GM12878 (cell line): ENCODE measurements around the gene DNAJC25. TPM values are rescaled to one million over a fixed set of nuclear protein-coding genes. Genes with fewer than 3 reads are reported as not detected.

Source experiments
- ATAC-seq: fragments of 200-7000 bp; cut with Tn5 transposase; 3 replicates; pipeline ENCODE4 v1.9.1; 2020; ENCODE audit warnings: mild to moderate bottlenecking, moderate library complexity
- BruUV-seq: library from RNA; stranded (reverse); fragments of 400-500 nt; replicated peaks from 2 replicates; lab custom pipeline; 2021; lab: Mats Ljungman, UMichigan
- CTCF ChIA-PET: fragments of 300-600 bp; sonication (Branson Sonifier 250); formaldehyde crosslinking; extraction: SDS; loops from one replicate; lab custom pipeline; 2021; ENCODE audit warnings: inconsistent platforms; lab: Yijun Ruan, JAX
- POLR2A ChIA-PET: fragments of 350-600 bp; formaldehyde crosslinking; extraction: SDS; loops from one replicate; lab custom pipeline; 2021; ENCODE audit warnings: inconsistent platforms; lab: Charles Lee
- RAD21 ChIA-PET: fragments of 300-600 bp; sonication (Branson Sonifier 250); formaldehyde crosslinking; loops from one replicate; lab custom pipeline; 2023; ENCODE audit warnings: antibody characterized with exemption; ENCODE audit not compliant: unreplicated experiment; lab: Charles Lee
- SMC1A ChIA-PET: fragments of 300-600 bp; sonication (Branson Sonifier 250); formaldehyde crosslinking; loops from one replicate; lab custom pipeline; 2023; ENCODE audit not compliant: unreplicated experiment, uncharacterized antibody; lab: Charles Lee
- DNase-seq: peaks from one replicate; pipeline ENCODE4 v3.0.0-alpha.2; 2011; ENCODE audit warnings: low read depth, low spot score
- FAIRE-seq: peaks from 3 replicates; lab custom pipeline; 2011; peaks lifted over from hg19 to GRCh38; lab: Jason Lieb, UNC
- H2AFZ ChIP-seq: 2 replicates; pipeline ENCODE4 v1.6.0; 2011; ENCODE audit warnings: low read depth, low read length, control low read depth; ENCODE audit not compliant: control insufficient read depth
- H3K27ac ChIP-seq: 2 replicates; pipeline ENCODE4 v1.5.1; 2011; ENCODE audit warnings: control low read depth; ENCODE audit not compliant: control insufficient read depth, insufficient read depth
- H3K27me3 ChIP-seq, 2 experiments: replicated peaks in 1 of 2; 2 replicates each; pipeline versions ENCODE4 v1.6.0 to v1.6.1; 2011; ENCODE audit warnings: low read length in 1 of 2; ENCODE audit not compliant: control insufficient read depth in 2 of 2, insufficient read depth in 2 of 2
- H3K36me3 ChIP-seq, 2 experiments: 2 replicates each; pipeline ENCODE4 v1.5.1; 2011; ENCODE audit warnings: low read length in 1 of 2; ENCODE audit not compliant: control insufficient read depth in 2 of 2, insufficient read depth in 2 of 2
- H3K4me1 ChIP-seq: 2 replicates; pipeline ENCODE4 v1.6.1; 2011; ENCODE audit warnings: mild to moderate bottlenecking, low read length, moderate library complexity, mixed read lengths; ENCODE audit not compliant: control insufficient read depth, insufficient read depth
- H3K4me2 ChIP-seq: 2 replicates; pipeline ENCODE4 v1.6.0; 2011; ENCODE audit warnings: control low read depth; ENCODE audit not compliant: control insufficient read depth, insufficient read depth
- H3K4me3 ChIP-seq: fragments of 200-600 bp; sonication (generic); 2 replicates; pipeline ENCODE4 v1.5.1; 2016
- H3K79me2 ChIP-seq: 2 replicates; pipeline ENCODE4 v1.6.0; 2011; ENCODE audit warnings: low read length; ENCODE audit not compliant: control insufficient read depth, insufficient read depth
- H3K9ac ChIP-seq: 2 replicates; pipeline ENCODE4 v1.8.0; 2011; ENCODE audit warnings: low read length, control low read depth, mixed read lengths; ENCODE audit not compliant: control insufficient read depth, insufficient read depth
- H3K9me3 ChIP-seq: replicated peaks from 3 replicates; pipeline ENCODE4 v1.5.1; 2011; ENCODE audit warnings: mild to moderate bottlenecking, low read length; ENCODE audit not compliant: control insufficient read depth, insufficient read depth
- H4K20me1 ChIP-seq: 2 replicates; pipeline ENCODE4 v1.6.0; 2011; ENCODE audit not compliant: control insufficient read depth, insufficient read depth
- CBFB ChIP-seq: IDR thresholded peaks from 2 replicates; pipeline ENCODE4 v1.6.1; 2016; ENCODE audit warnings: antibody characterized with exemption, low read depth
- CHD1 ChIP-seq: IDR thresholded peaks from 2 replicates; pipeline ENCODE4 v1.6.1; 2012; ENCODE audit warnings: low read depth, low read length, improper control_type of control experiment
- CREB1 ChIP-seq: IDR thresholded peaks from 2 replicates; pipeline ENCODE4 v1.6.1; 2012; ENCODE audit warnings: low read depth, mild to moderate bottlenecking, inconsistent platforms
- ETV6 ChIP-seq, 2 experiments: fragments of 450-650 bp in 1 of 2; IDR thresholded peaks in 1 of 2; conservative IDR thresholded peaks in 1 of 2; 2 replicates each; pipeline ENCODE4 v1.6.1; 2014; ENCODE audit warnings: antibody characterized with exemption in 1 of 2, borderline replicate concordance in 1 of 2, low read depth in 1 of 2, mild to moderate bottlenecking in 1 of 2, moderate library complexity in 1 of 2
- FOXM1 ChIP-seq: IDR thresholded peaks from 2 replicates; pipeline ENCODE4 v1.6.1; 2012; ENCODE audit warnings: low read depth, mild to moderate bottlenecking, inconsistent platforms, low read length, moderate library complexity
- GATAD2B ChIP-seq: fragments of 450-650 bp; conservative IDR thresholded peaks from 2 replicates; pipeline ENCODE4 v1.6.1; 2017; ENCODE audit warnings: low read depth, mild to moderate bottlenecking, moderate library complexity
- HCFC1 ChIP-seq: fragments of 150-350 bp; IDR thresholded peaks from 2 replicates; pipeline ENCODE4 v1.6.1; 2014; ENCODE audit warnings: low read length
- IKZF2 ChIP-seq, 2 experiments: fragments of 450-650 bp; IDR thresholded peaks; 2 replicates each; pipeline ENCODE4 v1.6.1; 2017; ENCODE audit warnings: mild to moderate bottlenecking in 2 of 2, moderate library complexity in 2 of 2
- MEF2B ChIP-seq: fragments of 450-650 bp; IDR thresholded peaks from 2 replicates; pipeline ENCODE4 v1.6.1; 2018; ENCODE audit warnings: mild to moderate bottlenecking, moderate library complexity; ENCODE audit not compliant: partially characterized antibody, poor library complexity, severe bottlenecking
- NBN ChIP-seq: fragments of 450-650 bp; IDR thresholded peaks from 2 replicates; pipeline ENCODE4 v1.6.1; 2016
- NFYA ChIP-seq: IDR thresholded peaks from 2 replicates; pipeline ENCODE4 v1.6.1; 2011; ENCODE audit warnings: low read depth, mild to moderate bottlenecking, low read length, improper control_type of control experiment, borderline replicate concordance
- POLR2A ChIP-seq: IDR thresholded peaks from 2 replicates; pipeline ENCODE4 v1.6.1; 2011; ENCODE audit warnings: low read depth, mild to moderate bottlenecking, low read length
- USF1 ChIP-seq: IDR thresholded peaks from 2 replicates; pipeline ENCODE4 v1.6.1; 2011; ENCODE audit warnings: borderline replicate concordance, low read depth, mild to moderate bottlenecking, moderate library complexity, mixed read lengths, low read length; ENCODE audit not compliant: insufficient read depth; ENCODE audit errors: extremely low read length
- ZNF687 ChIP-seq: fragments of 450-650 bp; IDR thresholded peaks from 2 replicates; pipeline ENCODE4 v1.6.1; 2017; ENCODE audit warnings: mild to moderate bottlenecking, moderate library complexity
- WGBS: methylation state at CpG from one replicate; pipeline ENCODE4 v1.1.6; 2016; ENCODE audit warnings: low lambda C conversion rate; ENCODE audit not compliant: insufficient replicate concordance, insufficient coverage; ENCODE audit errors: missing lambda C conversion rate; 5-methylcytosine and 5-hydroxymethylcytosine counted together
- in situ Hi-C: fragments of 300-500 bp; cut with MboI; formaldehyde crosslinking; loops from 9 replicates; pipeline ENCODE4 v1.14.3; 2018; ENCODE audit warnings: mixed read lengths
- intact Hi-C: fragments of 100-400 bp; cut with micrococcal nuclease; formaldehyde crosslinking; loops from one replicate; pipeline ENCODE4 v1.14.2; 2022; ENCODE audit not compliant: unreplicated experiment
- polyA plus RNA-seq, 11 experiments: library from polyadenylated mRNA; depleted of rRNA in 4 of 11; unstranded in 6 of 11; stranded (reverse) in 5 of 11; fragments of >200 nt; fragmentation: Nextera tagmentation in 4 of 11; fragmentation: Illumina TruSeq in 1 of 11; extraction: Ambion mirVana in 4 of 11; extraction: Trizol in 1 of 11; gene quantifications; 1 replicate in 1 of 11; 2 replicates in 10 of 11; pipeline versions ENCODE4 v1.2.1 to v1.2.3, GENCODE V29; 2011 to 2016; ENCODE audit warnings: inconsistent platforms in 2 of 11, missing spikeins in 2 of 11, low read depth in 1 of 11
- total RNA-seq, 4 experiments: library from RNA; depleted of rRNA in 3 of 4; stranded (reverse); fragments of >200 nt in 3 of 4; fragmentation: Illumina TruSeq in 1 of 4; extraction: Trizol in 1 of 4; gene quantifications; 2 replicates each; pipeline versions ENCODE4 v1.2.1 to v1.2.3, GENCODE V29; 2013 to 2021
- TF ChIP-seq, protein P1 (sequence below): fragments of 450-650 bp; IDR thresholded peaks from 2 replicates; pipeline ENCODE4 v1.6.1; 2016; ENCODE audit warnings: mild to moderate bottlenecking

Gene DNAJC25
- total and polyA plus RNA-seq, 10 of the 15 experiments (the other 5 are each of a cell fraction or from before 2014, with no cell fraction given): 2.4 to 6.4 (median 4.0) TPM

DNA sequence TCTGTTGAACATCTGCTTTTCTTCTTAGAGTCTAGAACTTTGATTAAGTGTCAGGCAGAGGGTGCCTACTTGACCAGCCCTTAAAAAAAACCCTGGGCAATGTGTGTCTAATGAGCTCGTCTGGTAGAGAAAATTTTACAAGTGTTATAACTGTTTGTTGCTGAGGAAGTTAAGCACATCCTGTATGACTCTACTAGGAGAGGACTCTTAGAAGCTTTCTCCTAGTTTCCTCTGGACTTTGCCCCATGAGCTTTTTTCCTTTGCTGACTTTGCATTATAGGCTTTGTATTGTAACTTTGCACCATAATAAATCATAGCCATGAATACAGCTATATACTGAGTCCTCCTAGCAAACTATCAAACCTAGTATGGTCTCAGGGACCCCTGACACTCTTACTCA is 69.6 kb downstream of the DNAJC25 start:
- in situ Hi-C loops: no loop called here
- H3K4me3 ChIP-seq: no peak overlapping the region
- H3K4me1 ChIP-seq: no peaks in the 10 kb centered on the region
- ATAC-seq (no peak), FAIRE-seq (no peak)
- BruUV-seq: no TSS peak
- ChIA-PET RAD21 (no interaction called here), POLR2A (no interaction called here), SMC1A (interaction anchor here (0.7 to 3.7 kb wide), 3 partner anchors 10 to 103 kb away, joined by 3 to 18 read pairs (median 3); no protein-coding TSS in a partner anchor)
- no peak overlapping the region for H3K27ac ChIP-seq
- H3K36me3 ChIP-seq: no peaks in the 10 kb centered on the region
- no peaks in the 10 kb centered on the region for H3K79me2 ChIP-seq
- no peak overlapping the region for H3K4me2 ChIP-seq
- H3K27me3 ChIP-seq: no peaks in the 10 kb centered on the region
- no peaks in the 10 kb centered on the region for H3K9me3 ChIP-seq
- H4K20me1 ChIP-seq: no peaks in the 10 kb centered on the region
- intact Hi-C loops: no loop called here
- H2AFZ ChIP-seq: no peak overlapping the region
- WGBS: 0% methylated on average over 1 of the region's 1 CpG
- no peak overlapping the region for H3K9ac ChIP-seq
- no peak for TF ChIP-seq POLR2A
- TF ChIP-seq ETV6 (conservative IDR thresholded peaks at IDR 0.05 in 1 of 2, IDR thresholded peaks at IDR 0.05 in 1 of 2; ENCODE audit: borderline replicate concordance in 1 of 2, low read depth in 1 of 2): no peak
- no peak for TF ChIP-seq GATAD2B
- TF ChIP-seq IKZF2 (IDR thresholded peaks at IDR 0.05): no peak
- TF ChIP-seq USF1: no peak
- no peak for TF ChIP-seq FOXM1
- TF ChIP-seq HCFC1: no peak
- no peak for TF ChIP-seq CBFB
- TF ChIP-seq CHD1: no peak
- TF ChIP-seq MEF2B: no peak
- TF ChIP-seq CREB1: no peak
- TF ChIP-seq ZNF687: no peak
- TF ChIP-seq NBN: no peak
- TF ChIP-seq NFYA: no peak
- TF ChIP-seq, protein P1, sequence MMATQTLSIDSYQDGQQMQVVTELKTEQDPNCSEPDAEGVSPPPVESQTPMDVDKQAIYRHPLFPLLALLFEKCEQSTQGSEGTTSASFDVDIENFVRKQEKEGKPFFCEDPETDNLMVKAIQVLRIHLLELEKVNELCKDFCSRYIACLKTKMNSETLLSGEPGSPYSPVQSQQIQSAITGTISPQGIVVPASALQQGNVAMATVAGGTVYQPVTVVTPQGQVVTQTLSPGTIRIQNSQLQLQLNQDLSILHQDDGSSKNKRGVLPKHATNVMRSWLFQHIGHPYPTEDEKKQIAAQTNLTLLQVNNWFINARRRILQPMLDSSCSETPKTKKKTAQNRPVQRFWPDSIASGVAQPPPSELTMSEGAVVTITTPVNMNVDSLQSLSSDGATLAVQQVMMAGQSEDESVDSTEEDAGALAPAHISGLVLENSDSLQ: no peak
- TF ChIP-seq, all 136 proteins: peak for 0
- CTCF ChIA-PET: interaction anchor here (0.6 to 2.4 kb wide), 3 partner anchors 9 to 209 kb away, joined by 3 to 12 read pairs (median 3); no protein-coding TSS in a partner anchor
- no peak for DNase-seq
